Measurements from ENCODE around the gene ABCA5. TPM values are rescaled to one million over a fixed set of nuclear protein-coding genes. Genes with fewer than 3 reads are reported as not detected.

Gene ABCA5
- total RNA-seq, 1 donor from 2014 or later: 12.9 TPM

GRCh38 chr17:69267219-69267618 lies 59.7 kb downstream of the ABCA5 start:
- DNase-seq (ENCODE audit: low read depth, low spot score): no peak

DNA sequence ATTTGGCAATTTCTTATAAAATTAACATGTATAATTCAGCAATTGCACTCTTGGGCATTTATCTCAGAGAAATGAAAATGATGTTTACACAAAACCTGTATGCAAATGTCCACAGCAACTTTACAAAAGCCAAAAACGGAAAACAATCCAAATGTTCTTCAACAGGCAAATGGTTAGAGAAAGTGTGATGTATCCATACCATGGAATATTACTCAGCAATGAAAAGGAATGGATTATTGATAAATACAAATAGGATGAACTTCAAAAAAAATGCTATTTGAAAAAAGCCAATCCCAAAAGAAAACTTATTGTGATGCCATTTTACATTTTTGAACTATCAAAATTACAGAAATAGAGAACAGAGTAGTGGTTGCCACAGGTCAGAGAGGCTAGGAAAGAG lies 61.1 kb downstream of the ABCA5 start:
- no peak for DNase-seq (ENCODE audit: low read depth, low spot score)

- no peak for DNase-seq (ENCODE audit: low read depth, low spot score)
Measured at GRCh38 chr17:69254187-69254586, 72.7 kb downstream of the ABCA5 start.

DNA sequence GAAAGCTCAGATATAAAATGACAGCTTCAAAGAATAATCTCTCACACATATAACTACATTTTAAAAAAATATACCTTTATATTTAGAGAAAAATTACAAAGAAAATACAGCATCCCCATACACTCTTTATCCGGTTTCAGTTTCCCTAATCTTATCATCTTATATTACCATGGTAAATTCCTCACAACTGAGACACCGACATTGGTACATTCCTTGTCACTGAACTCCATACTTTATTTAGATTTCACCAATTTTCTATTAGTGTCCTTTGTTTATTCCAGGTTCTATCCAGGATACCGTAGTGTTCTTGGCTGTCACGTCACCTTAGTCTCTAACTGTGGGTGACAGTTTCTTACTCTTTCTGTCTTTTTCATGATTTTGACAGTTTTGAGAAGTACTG lies 76.3 kb downstream of the ABCA5 start:
- DNase-seq (ENCODE audit: low read depth, low spot score): no peak

- no peak for DNase-seq (ENCODE audit: low read depth, low spot score)
Measured at GRCh38 chr17:69246726-69247375, 80.1 kb downstream of the ABCA5 start.

GRCh38 chr17:69246202-69246601 lies 80.7 kb downstream of the ABCA5 start:
- DNase-seq (ENCODE audit: low read depth, low spot score): no peak

DNA sequence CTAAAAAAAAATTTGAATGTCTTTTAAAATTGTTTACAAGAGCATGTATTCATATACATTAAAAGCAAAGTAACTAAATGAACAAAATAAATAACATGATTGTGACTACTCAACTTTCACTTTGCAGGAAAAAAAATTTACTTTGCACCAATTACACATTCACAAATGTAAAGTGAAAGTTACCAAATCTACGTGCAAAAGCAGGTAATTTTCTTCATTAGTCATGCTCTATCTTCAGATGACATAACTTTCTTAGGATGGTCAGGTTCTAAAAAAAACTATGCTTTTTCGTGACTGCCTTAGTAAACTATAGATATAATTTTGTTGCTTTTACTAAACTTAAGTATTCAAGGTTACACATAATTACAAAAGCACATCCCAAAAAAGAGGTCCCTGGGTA lies 81.3 kb downstream of the ABCA5 start:
- DNase-seq (ENCODE audit: low read depth, low spot score): no peak

- no peak for DNase-seq (ENCODE audit: low read depth, low spot score)
Measured at GRCh38 chr17:69239611-69240600, 87.0 kb downstream of the ABCA5 start.

GRCh38 chr17:69236946-69237345 lies 90.0 kb downstream of the ABCA5 start:
- DNase-seq (ENCODE audit: low read depth, low spot score): no peak

- no peak for DNase-seq (ENCODE audit: low read depth, low spot score)
Measured at GRCh38 chr17:69236464-69236863, 90.5 kb downstream of the ABCA5 start.

DNA sequence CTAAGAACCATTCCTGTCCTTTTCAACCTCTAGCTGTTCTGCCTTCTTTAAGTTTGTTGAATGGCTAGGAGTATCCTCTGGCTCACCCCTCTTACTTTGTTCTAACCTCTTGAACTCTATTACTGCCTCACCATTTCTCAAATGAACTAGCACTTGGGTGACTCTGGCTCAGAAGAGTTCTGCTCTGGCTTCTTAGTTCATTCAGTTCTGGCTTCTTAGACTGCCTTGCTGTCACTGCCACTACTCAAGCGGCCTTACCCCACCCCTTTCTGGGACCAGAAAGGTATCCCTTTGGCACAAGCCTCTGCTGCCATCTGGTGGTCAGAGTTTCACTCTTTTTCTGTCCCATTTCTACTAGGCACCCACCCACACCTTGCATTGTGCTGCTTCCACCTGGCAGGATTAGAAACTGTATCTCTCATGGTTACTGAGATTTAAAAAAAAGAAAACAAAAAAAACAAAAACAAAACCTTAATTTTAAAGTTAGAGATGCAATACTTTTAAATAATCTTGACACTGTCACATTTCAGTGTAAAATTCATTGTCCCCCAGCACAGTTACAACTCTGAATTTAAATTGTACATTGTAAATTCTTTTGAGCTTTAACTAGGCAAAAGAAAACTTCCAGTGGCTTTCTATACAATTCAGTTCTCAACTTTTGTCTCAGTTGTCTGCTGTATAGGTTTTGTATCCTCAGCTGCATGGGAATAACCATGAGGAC lies 91.4 kb downstream of the ABCA5 start:
- DNase-seq (ENCODE audit: low read depth, low spot score): peak; percentile 68

- no peak for DNase-seq (ENCODE audit: low read depth, low spot score)
Measured at GRCh38 chr17:69232650-69233049, 94.3 kb downstream of the ABCA5 start.

- no peak for DNase-seq (ENCODE audit: low read depth, low spot score)
Measured at GRCh38 chr17:69231521-69231920, 95.4 kb downstream of the ABCA5 start.

DNA sequence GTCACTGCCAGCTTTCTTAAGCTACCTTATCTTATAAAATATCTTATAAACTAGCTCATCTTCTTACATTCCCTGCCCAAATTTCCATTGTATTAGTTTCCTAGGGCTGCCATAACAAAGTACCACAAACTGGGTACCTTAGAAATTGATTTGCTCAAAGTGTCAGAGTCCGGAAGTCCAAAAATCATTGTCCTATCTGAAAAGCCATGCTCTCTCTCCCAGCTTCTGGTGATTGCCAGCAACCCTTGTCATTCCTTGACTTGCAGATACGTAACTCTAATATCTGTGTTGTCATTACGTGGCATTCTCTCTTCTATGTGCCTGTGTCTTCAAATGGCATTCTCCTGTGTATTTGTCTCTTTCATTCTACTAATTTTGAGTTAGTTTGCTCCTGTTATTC lies 96.0 kb downstream of the ABCA5 start:
- DNase-seq (ENCODE audit: low read depth, low spot score): no peak

DNA sequence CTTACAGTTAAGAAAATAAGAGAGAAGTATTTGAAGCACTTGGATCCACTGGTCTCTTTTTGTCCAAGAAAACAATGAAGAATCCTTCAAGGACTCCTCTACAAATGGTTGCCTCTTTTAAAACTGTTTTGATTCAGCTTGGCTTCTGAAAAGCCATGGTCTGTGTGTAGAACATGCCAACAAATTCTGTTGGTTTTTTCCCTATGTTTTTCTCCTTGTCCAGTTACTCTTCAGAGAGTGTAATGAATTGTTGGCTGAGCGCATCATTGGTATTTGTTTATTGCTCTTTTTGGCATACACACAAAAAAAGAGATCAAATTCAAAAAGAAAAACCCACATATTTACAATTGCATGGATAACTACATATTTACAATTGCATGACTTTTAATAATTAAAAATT lies 98.4 kb downstream of the ABCA5 start, which contains the start of gene ABCA10:
TSS of gene ABCA10 (minus strand) at position 249 of the 400 bp plus-strand sequence. CDS start 3,466 bp downstream, outside the sequence.
- DNase-seq (ENCODE audit: low read depth, low spot score): no peak

DNA sequence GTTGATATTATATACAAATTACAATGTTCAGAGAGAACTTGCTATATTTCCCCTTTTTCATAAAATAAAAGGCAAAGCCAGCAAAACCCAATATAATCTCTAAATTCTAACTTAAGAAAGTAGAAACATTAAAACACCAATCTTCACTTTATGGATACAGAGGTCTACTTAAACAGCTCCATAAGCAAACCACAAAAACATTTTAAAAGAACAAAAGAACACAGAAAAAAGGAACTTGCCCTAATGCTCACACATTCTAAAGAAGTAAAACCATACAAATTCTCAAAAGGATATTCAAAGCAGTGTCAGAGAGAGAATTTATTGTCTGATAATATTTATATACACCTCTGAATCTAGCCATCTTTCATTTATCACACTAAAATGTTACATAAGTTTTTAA lies 98.9 kb downstream of the ABCA5 start:
- DNase-seq (ENCODE audit: low read depth, low spot score): no peak

GRCh38 chr17:69227541-69227940 lies 99.4 kb downstream of the ABCA5 start:
- no peak for DNase-seq (ENCODE audit: low read depth, low spot score)

- no peak for DNase-seq (ENCODE audit: low read depth, low spot score)
Measured at GRCh38 chr17:69223809-69224208, 103.1 kb downstream of the ABCA5 start.

DNA sequence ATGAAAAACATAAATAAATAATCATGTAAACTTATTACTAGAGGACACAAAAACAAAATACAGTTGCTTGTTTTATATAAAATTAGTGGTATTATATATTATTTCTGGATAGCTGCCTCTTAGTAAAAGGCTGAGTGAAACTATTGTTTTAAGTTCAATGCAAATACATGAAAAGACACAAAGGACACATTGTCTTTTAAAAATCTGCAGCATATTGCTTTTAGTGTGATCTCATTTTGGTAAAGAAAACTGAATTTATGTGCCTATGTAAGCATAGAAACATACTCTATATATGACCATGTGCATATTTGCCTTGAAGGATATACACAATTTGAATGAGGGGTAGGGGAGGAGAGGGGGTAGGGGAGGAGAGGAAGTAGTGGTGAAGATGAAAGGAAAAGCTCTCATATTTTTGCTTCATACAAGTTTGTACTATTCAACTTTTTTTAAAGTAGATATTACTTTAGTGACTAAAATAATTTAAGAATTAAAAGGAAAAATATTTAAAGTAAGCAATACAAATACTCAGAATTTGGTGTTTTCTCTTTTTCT lies 104.2 kb downstream of the ABCA5 start:
- no peak for DNase-seq (ENCODE audit: low read depth, low spot score)

- DNase-seq (ENCODE audit: low read depth, low spot score): no peak
Measured at GRCh38 chr17:69220098-69220497, 106.8 kb downstream of the ABCA5 start.

DNA sequence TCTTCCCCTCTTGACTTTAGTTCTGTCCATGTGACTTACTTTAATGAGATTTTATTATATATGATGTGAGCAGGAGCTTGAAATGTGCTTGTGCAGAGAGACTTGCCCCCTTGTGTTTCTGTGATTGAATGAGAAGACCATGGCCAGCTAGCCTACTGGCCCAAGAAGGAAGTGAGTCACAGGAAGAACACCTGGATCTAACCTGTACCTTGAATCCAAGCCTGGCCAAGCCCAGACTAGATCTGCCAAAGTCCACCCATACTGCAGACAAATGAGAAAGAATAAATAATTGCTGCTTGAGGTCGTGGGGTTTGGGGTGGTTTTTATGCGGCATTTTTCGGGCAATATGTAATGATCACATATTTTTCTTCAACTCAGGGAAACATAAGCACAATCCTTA lies 107.9 kb downstream of the ABCA5 start:
- DNase-seq (ENCODE audit: low read depth, low spot score): no peak
